ENCODE results near the gene ALK. TPM values are rescaled to one million over a fixed set of nuclear protein-coding genes. Genes with fewer than 3 reads are reported as not detected.
A peak's percentile ranks its signal among the peaks of the same experiment; 100 is the strongest.

Gene ALK
- total and polyA plus RNA-seq, 2 experiments from 2014 or later, result 0.35 TPM; not detected in 1

DNA sequence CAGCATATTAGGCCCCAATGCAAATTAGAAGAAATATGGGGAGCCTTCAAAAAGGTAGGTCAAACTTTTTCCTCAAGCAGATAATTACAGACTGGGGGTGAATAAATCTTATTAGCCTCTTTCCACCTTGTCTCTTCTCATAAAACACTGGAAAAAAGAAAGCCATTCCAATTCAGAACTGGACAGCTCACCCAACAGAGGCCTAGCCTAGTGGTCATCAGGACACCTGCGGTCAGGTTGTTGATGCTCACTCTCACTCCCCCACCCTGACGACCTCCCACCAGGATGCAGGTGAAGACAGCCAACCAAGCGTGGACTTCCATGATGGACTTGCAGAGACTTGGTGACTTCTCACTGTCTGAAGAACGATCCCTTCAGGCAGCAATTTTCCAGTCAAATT, 207.1 kb downstream of the ALK start:
- H3K36me3 ChIP-seq (ENCODE audit: insufficient read depth), result no peaks in the 10 kb centered on the region
- H2AFZ ChIP-seq, result no peak overlapping the region
- no peak overlapping the region for H3K4me3 ChIP-seq
- Mint-ChIP-seq H3K4me1 (peaks cover 22% of the 10 kb centered on the region), H3K4me3 (no peak overlapping the region), H3K36me3 (ENCODE audit: low read depth) (no peaks in the 10 kb centered on the region; the same call in 2 of the 3 replicates), H3K27me3 (ENCODE audit: insufficient read depth, low read depth, poor library complexity) (no peaks in the 10 kb centered on the region), H3K27ac (no peak overlapping the region), H3K9me3 (no peaks in the 10 kb centered on the region)
- H4K20me1 ChIP-seq (replicated peaks; ENCODE audit: insufficient read depth), result no peaks in the 10 kb centered on the region
- no peaks in the 10 kb centered on the region for H3F3A ChIP-seq (replicated peaks; ENCODE audit: low read depth)
- no peaks in the 10 kb centered on the region for H3K79me2 ChIP-seq (replicated peaks; ENCODE audit: insufficient read depth)
- no peak for TF ChIP-seq ZNF114 (CRISPR knock-in tag; IDR thresholded peaks at IDR 0.05)
- TF ChIP-seq, protein P1, sequence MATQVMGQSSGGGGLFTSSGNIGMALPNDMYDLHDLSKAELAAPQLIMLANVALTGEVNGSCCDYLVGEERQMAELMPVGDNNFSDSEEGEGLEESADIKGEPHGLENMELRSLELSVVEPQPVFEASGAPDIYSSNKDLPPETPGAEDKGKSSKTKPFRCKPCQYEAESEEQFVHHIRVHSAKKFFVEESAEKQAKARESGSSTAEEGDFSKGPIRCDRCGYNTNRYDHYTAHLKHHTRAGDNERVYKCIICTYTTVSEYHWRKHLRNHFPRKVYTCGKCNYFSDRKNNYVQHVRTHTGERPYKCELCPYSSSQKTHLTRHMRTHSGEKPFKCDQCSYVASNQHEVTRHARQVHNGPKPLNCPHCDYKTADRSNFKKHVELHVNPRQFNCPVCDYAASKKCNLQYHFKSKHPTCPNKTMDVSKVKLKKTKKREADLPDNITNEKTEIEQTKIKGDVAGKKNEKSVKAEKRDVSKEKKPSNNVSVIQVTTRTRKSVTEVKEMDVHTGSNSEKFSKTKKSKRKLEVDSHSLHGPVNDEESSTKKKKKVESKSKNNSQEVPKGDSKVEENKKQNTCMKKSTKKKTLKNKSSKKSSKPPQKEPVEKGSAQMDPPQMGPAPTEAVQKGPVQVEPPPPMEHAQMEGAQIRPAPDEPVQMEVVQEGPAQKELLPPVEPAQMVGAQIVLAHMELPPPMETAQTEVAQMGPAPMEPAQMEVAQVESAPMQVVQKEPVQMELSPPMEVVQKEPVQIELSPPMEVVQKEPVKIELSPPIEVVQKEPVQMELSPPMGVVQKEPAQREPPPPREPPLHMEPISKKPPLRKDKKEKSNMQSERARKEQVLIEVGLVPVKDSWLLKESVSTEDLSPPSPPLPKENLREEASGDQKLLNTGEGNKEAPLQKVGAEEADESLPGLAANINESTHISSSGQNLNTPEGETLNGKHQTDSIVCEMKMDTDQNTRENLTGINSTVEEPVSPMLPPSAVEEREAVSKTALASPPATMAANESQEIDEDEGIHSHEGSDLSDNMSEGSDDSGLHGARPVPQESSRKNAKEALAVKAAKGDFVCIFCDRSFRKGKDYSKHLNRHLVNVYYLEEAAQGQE (IDR thresholded peaks at IDR 0.05; ENCODE audit: unreplicated experiment), result peak; percentile 44
- no peak for ATAC-seq
- H3K4me1 ChIP-seq (ENCODE audit: insufficient read depth), result peaks cover 15% of the 10 kb centered on the region
- H3K27ac ChIP-seq (ENCODE audit: low read depth), result no peak overlapping the region
- H3K9me2 ChIP-seq (ENCODE audit: insufficient read depth), result no peaks in the 10 kb centered on the region
- no peaks in the 10 kb centered on the region for H3K27me3 ChIP-seq (ENCODE audit: insufficient read depth)
- peak; percentile 10 for DNase-seq (ENCODE audit: low spot score)
- no peak overlapping the region for H3K4me2 ChIP-seq

DNA sequence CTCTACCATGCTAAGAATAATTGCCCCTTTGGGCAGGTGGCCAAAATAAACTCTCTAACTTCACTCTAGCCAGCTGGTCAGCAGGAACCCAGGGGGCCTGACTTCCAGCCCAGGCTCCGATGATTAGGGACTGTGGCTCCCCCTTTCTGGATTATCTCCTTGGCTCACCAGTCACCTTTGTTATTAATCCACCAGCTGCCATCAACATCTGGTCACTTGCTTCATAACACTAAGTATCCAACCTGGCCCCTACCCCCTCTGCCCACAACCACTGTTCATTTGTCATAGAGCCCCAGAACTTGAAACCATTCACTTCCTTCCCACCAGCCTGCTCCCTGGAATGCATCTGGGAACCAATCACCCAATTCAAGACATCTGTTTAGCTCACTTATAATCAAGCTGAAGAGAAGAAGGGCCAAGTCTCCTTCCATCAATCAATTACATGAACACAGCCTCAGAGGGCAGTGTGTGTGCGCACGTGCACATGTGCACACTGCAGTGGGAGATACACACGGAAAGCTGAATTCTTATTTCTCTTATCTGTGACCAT, 215.1 kb downstream of the ALK start:
- peaks cover 2% of the 10 kb centered on the region for H3K27me3 Mint-ChIP-seq (ENCODE audit: insufficient read depth, low read depth, poor library complexity)
- no peak overlapping the region for H3K27ac Mint-ChIP-seq

DNA sequence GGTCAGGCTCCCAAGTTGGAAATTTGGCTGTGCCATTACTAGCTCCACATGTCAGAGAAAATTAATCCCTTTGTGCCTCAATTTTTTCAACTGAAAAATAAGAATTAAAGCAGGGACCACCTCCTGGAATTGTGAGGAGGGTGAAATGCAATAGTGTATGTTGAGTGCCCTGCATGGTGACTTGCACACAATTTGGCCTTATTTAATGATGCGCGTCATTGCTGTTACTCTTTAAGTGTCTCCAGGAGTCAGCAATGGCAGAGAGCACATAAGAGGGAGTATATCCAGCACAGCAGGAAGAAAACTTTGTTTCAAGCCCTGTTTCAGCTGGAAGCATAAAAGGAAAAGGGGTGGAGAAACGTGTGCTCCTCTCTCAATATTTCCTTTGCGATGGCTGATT, 215.8 kb downstream of the ALK start:
- H4K20me1 ChIP-seq (replicated peaks; ENCODE audit: insufficient read depth), result no peaks in the 10 kb centered on the region
- H3K4me3 Mint-ChIP-seq, result no peak overlapping the region
- H2AFZ ChIP-seq, result no peak overlapping the region
- H3K27me3 ChIP-seq (ENCODE audit: insufficient read depth), result no peaks in the 10 kb centered on the region
- H3K4me3 ChIP-seq, result no peak overlapping the region
- no peaks in the 10 kb centered on the region for H3K4me1 ChIP-seq (ENCODE audit: insufficient read depth)
- H3K27ac Mint-ChIP-seq, result no peak overlapping the region
- H3K27me3 Mint-ChIP-seq (ENCODE audit: insufficient read depth, low read depth, poor library complexity), result peaks cover 2% of the 10 kb centered on the region
- DNase-seq (ENCODE audit: low spot score) (no peak), ATAC-seq (no peak)
- H3F3A ChIP-seq (replicated peaks; ENCODE audit: low read depth), result no peaks in the 10 kb centered on the region
- no peaks in the 10 kb centered on the region for H3K9me3 Mint-ChIP-seq
- H3K4me1 Mint-ChIP-seq, result no peaks in the 10 kb centered on the region
- no peaks in the 10 kb centered on the region for H3K36me3 ChIP-seq (ENCODE audit: insufficient read depth)
- H3K79me2 ChIP-seq (replicated peaks; ENCODE audit: insufficient read depth), result no peaks in the 10 kb centered on the region
- no peaks in the 10 kb centered on the region for H3K36me3 Mint-ChIP-seq (ENCODE audit: low read depth)
- no peak overlapping the region for H3K27ac ChIP-seq (ENCODE audit: low read depth)
- H3K4me2 ChIP-seq, result no peak overlapping the region
- peaks cover 19% of the 10 kb centered on the region for H3K9me2 ChIP-seq (ENCODE audit: insufficient read depth)
- TF ChIP-seq ZNF462 (CRISPR knock-in tag; IDR thresholded peaks at IDR 0.05), result no peak
- TF ChIP-seq CREB1 (CRISPR knock-in tag; IDR thresholded peaks at IDR 0.05; ENCODE audit: low read depth), result no peak

More for the DNA sequence above, 215.1 kb downstream of the ALK start:
- Mint-ChIP-seq H3K36me3 (ENCODE audit: low read depth) (no peaks in the 10 kb centered on the region), H3K9me3 (no peaks in the 10 kb centered on the region), H3K4me3 (no peak overlapping the region), H3K4me1 (no peaks in the 10 kb centered on the region)
- H3K36me3 ChIP-seq (ENCODE audit: insufficient read depth), result no peaks in the 10 kb centered on the region
- TF ChIP-seq ZNF114 (CRISPR knock-in tag; IDR thresholded peaks at IDR 0.05), result no peak
- H3K27ac ChIP-seq (ENCODE audit: low read depth), result no peak overlapping the region
- H3F3A ChIP-seq (replicated peaks; ENCODE audit: low read depth), result no peaks in the 10 kb centered on the region
- DNase-seq (ENCODE audit: low spot score), result no peak
- no peak overlapping the region for H3K4me2 ChIP-seq
- H3K79me2 ChIP-seq (replicated peaks; ENCODE audit: insufficient read depth), result no peaks in the 10 kb centered on the region
- no peaks in the 10 kb centered on the region for H3K27me3 ChIP-seq (ENCODE audit: insufficient read depth)
- no peak overlapping the region for H2AFZ ChIP-seq
- H3K9me2 ChIP-seq (ENCODE audit: insufficient read depth), result peaks cover 16% of the 10 kb centered on the region
- ATAC-seq, result no peak
- H3K4me3 ChIP-seq, result no peak overlapping the region
- no peaks in the 10 kb centered on the region for H4K20me1 ChIP-seq (replicated peaks; ENCODE audit: insufficient read depth)
- H3K4me1 ChIP-seq (ENCODE audit: insufficient read depth), result no peaks in the 10 kb centered on the region
